ENCODE results near the gene TSN.

DNA sequence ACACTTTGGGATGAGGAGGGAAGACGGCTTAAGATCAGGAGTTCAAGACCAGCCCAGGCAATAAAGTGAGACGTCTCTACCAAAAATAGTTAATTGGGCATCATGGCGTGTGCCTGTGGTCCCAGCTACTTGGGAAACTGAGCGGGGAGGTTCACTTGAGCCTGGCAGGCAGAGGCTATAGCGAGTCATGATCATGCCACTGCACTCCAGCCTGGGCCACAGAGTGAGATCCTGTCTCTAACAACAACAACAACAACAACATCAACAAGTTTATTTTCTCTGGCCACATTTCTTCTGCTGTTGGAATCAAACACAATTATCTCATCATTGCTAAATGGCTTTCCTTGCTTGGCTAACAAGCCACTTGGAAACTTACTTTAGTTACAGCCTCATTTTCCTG is 32.1 kb upstream of the TSN start:
- TF ChIP-seq, protein P1, sequence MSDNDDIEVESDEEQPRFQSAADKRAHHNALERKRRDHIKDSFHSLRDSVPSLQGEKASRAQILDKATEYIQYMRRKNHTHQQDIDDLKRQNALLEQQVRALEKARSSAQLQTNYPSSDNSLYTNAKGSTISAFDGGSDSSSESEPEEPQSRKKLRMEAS (CRISPR knock-in tag; IDR thresholded peaks at IDR 0.05), result no peak
- TF ChIP-seq, protein P2, sequence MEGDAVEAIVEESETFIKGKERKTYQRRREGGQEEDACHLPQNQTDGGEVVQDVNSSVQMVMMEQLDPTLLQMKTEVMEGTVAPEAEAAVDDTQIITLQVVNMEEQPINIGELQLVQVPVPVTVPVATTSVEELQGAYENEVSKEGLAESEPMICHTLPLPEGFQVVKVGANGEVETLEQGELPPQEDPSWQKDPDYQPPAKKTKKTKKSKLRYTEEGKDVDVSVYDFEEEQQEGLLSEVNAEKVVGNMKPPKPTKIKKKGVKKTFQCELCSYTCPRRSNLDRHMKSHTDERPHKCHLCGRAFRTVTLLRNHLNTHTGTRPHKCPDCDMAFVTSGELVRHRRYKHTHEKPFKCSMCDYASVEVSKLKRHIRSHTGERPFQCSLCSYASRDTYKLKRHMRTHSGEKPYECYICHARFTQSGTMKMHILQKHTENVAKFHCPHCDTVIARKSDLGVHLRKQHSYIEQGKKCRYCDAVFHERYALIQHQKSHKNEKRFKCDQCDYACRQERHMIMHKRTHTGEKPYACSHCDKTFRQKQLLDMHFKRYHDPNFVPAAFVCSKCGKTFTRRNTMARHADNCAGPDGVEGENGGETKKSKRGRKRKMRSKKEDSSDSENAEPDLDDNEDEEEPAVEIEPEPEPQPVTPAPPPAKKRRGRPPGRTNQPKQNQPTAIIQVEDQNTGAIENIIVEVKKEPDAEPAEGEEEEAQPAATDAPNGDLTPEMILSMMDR (IDR thresholded peaks at IDR 0.05), result no peak
- TF ChIP-seq ELF4 (CRISPR knock-in tag; IDR thresholded peaks at IDR 0.05; ENCODE audit: low read depth), result no peak
- TF ChIP-seq, protein P3, sequence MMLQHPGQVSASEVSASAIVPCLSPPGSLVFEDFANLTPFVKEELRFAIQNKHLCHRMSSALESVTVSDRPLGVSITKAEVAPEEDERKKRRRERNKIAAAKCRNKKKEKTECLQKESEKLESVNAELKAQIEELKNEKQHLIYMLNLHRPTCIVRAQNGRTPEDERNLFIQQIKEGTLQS (CRISPR knock-in tag; conservative IDR thresholded peaks at IDR 0.05), result no peak
- no peak for TF ChIP-seq ATF1 (CRISPR knock-in tag; IDR thresholded peaks at IDR 0.05)
- TF ChIP-seq KAT7 (CRISPR knock-in tag; IDR thresholded peaks at IDR 0.05; ENCODE audit: borderline replicate concordance), result no peak
- TF ChIP-seq NR1H2 (CRISPR knock-in tag; IDR thresholded peaks at IDR 0.05), result no peak
- TF ChIP-seq, protein P4, sequence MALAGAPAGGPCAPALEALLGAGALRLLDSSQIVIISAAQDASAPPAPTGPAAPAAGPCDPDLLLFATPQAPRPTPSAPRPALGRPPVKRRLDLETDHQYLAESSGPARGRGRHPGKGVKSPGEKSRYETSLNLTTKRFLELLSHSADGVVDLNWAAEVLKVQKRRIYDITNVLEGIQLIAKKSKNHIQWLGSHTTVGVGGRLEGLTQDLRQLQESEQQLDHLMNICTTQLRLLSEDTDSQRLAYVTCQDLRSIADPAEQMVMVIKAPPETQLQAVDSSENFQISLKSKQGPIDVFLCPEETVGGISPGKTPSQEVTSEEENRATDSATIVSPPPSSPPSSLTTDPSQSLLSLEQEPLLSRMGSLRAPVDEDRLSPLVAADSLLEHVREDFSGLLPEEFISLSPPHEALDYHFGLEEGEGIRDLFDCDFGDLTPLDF (CRISPR knock-in tag; IDR thresholded peaks at IDR 0.05), result no peak
- TF ChIP-seq RELA (CRISPR knock-in tag; IDR thresholded peaks at IDR 0.05; ENCODE audit: borderline replicate concordance), result no peak
- TF ChIP-seq, protein P5, sequence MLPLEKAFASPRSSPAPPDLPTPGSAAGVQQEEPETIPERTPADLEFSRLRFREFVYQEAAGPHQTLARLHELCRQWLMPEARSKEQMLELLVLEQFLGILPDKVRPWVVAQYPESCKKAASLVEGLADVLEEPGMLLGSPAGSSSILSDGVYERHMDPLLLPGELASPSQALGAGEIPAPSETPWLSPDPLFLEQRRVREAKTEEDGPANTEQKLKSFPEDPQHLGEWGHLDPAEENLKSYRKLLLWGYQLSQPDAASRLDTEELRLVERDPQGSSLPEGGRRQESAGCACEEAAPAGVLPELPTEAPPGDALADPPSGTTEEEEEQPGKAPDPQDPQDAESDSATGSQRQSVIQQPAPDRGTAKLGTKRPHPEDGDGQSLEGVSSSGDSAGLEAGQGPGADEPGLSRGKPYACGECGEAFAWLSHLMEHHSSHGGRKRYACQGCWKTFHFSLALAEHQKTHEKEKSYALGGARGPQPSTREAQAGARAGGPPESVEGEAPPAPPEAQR (CRISPR knock-in tag; IDR thresholded peaks at IDR 0.05), result no peak
- TF ChIP-seq, protein P6, sequence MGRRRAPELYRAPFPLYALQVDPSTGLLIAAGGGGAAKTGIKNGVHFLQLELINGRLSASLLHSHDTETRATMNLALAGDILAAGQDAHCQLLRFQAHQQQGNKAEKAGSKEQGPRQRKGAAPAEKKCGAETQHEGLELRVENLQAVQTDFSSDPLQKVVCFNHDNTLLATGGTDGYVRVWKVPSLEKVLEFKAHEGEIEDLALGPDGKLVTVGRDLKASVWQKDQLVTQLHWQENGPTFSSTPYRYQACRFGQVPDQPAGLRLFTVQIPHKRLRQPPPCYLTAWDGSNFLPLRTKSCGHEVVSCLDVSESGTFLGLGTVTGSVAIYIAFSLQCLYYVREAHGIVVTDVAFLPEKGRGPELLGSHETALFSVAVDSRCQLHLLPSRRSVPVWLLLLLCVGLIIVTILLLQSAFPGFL (CRISPR knock-in tag; IDR thresholded peaks at IDR 0.05; ENCODE audit: borderline replicate concordance), result no peak
- no peak for TF ChIP-seq FOXK1 (CRISPR knock-in tag; IDR thresholded peaks at IDR 0.05)
- TF ChIP-seq, protein P7, sequence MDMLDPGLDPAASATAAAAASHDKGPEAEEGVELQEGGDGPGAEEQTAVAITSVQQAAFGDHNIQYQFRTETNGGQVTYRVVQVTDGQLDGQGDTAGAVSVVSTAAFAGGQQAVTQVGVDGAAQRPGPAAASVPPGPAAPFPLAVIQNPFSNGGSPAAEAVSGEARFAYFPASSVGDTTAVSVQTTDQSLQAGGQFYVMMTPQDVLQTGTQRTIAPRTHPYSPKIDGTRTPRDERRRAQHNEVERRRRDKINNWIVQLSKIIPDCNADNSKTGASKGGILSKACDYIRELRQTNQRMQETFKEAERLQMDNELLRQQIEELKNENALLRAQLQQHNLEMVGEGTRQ (CRISPR knock-in tag; IDR thresholded peaks at IDR 0.05), result no peak
- no peak for TF ChIP-seq NFE2L1 (CRISPR knock-in tag; IDR thresholded peaks at IDR 0.05)

Measured in WTC11 (cell line).